ENCODE measurements around the gene DOCK7. TPM values are rescaled to one million over a fixed set of nuclear protein-coding genes. Genes with fewer than 3 reads are reported as not detected.
"Not testable (repeated sequence)": the region's sequence is repeated elsewhere in the genome, so short reads cannot be mapped to it uniquely, and the experiment has no call there.

DOCK7 gene
- total RNA-seq, 6 experiments from 2014 or later = 93.3 to 115 (median 105) TPM

GRCh38 chr1:62529227-62529626, 159.0 kb downstream of the DOCK7 start:
- no peak for DNase-seq
- H3K4me3 Mint-ChIP-seq = no peak overlapping the region
- H3K27ac Mint-ChIP-seq = no peak overlapping the region
- H3K9me3 Mint-ChIP-seq = no peaks in the 10 kb centered on the region
- peaks cover 6% of the 10 kb centered on the region; the same call in 1 of the 2 replicates for H3K36me3 Mint-ChIP-seq (ENCODE audit: low read depth)
- TF ChIP-seq CTCF (IDR thresholded peaks at IDR 0.05) = no peak
- H3K27me3 Mint-ChIP-seq (ENCODE audit: insufficient read depth) = no peaks in the 10 kb centered on the region; the same call in 1 of the 2 replicates
- no peaks in the 10 kb centered on the region for H3K4me1 Mint-ChIP-seq (ENCODE audit: low read depth)

- DNase-seq = no peak
- TF ChIP-seq CTCF (IDR thresholded peaks at IDR 0.05) = no peak
- H3K27ac Mint-ChIP-seq = no peak overlapping the region
- H3K36me3 Mint-ChIP-seq (ENCODE audit: low read depth) = peaks cover 6% of the 10 kb centered on the region; the same call in 1 of the 2 replicates
- no peaks in the 10 kb centered on the region for H3K4me1 Mint-ChIP-seq (ENCODE audit: low read depth)
- no peaks in the 10 kb centered on the region for H3K9me3 Mint-ChIP-seq
- H3K27me3 Mint-ChIP-seq (ENCODE audit: insufficient read depth) = no peaks in the 10 kb centered on the region; the same call in 1 of the 2 replicates
- no peak overlapping the region for H3K4me3 Mint-ChIP-seq
These were observed 160.2 kb downstream of the DOCK7 start for GRCh38 chr1:62528015-62528414.

- H3K27me3 Mint-ChIP-seq (ENCODE audit: insufficient read depth); H3K9me3 Mint-ChIP-seq; DNase-seq; H3K4me3 Mint-ChIP-seq; H3K27ac Mint-ChIP-seq; H3K4me1 Mint-ChIP-seq (ENCODE audit: low read depth); H3K36me3 Mint-ChIP-seq (ENCODE audit: low read depth): not testable (repeated sequence)
These were observed 160.8 kb downstream of the DOCK7 start for GRCh38 chr1:62527346-62527745.

GRCh38 chr1:62523860-62524259, 164.3 kb downstream of the DOCK7 start:
- Mint-ChIP-seq H3K36me3 (ENCODE audit: low read depth) (peaks cover 33% of the 10 kb centered on the region), H3K4me1 (ENCODE audit: low read depth) (no peaks in the 10 kb centered on the region), H3K27ac (no peak overlapping the region), H3K9me3 (peaks cover 4% of the 10 kb centered on the region), H3K4me3 (no peak overlapping the region), H3K27me3 (ENCODE audit: insufficient read depth) (no peaks in the 10 kb centered on the region)
- no peak for TF ChIP-seq CTCF (IDR thresholded peaks at IDR 0.05)
- DNase-seq = no peak

- no peak for TF ChIP-seq CTCF (IDR thresholded peaks at IDR 0.05)
- Mint-ChIP-seq H3K27me3 (ENCODE audit: insufficient read depth) (no peaks in the 10 kb centered on the region; the same call in 1 of the 2 replicates), H3K4me1 (ENCODE audit: low read depth) (no peaks in the 10 kb centered on the region), H3K4me3 (no peak overlapping the region), H3K36me3 (ENCODE audit: low read depth) (peaks cover 44% of the 10 kb centered on the region), H3K9me3 (peaks cover 4% of the 10 kb centered on the region), H3K27ac (no peak overlapping the region)
- DNase-seq = no peak
These were observed 171.6 kb downstream of the DOCK7 start for GRCh38 chr1:62516600-62516999.

GRCh38 chr1:62514746-62515423, 173.3 kb downstream of the DOCK7 start:
- DNase-seq = no peak

More at GRCh38 chr1:62514746-62515423, 173.3 kb downstream of the DOCK7 start:
- no peak overlapping the region for H3K4me3 Mint-ChIP-seq
- H3K9me3 Mint-ChIP-seq = no peaks in the 10 kb centered on the region; the same call in 1 of the 2 replicates
- no peak for TF ChIP-seq CTCF (IDR thresholded peaks at IDR 0.05)
- peaks cover 26% of the 10 kb centered on the region for H3K36me3 Mint-ChIP-seq (ENCODE audit: low read depth)
- H3K27me3 Mint-ChIP-seq (ENCODE audit: insufficient read depth) = no peaks in the 10 kb centered on the region; the same call in 1 of the 2 replicates
- H3K27ac Mint-ChIP-seq = no peak overlapping the region
- H3K4me1 Mint-ChIP-seq (ENCODE audit: low read depth) = no peaks in the 10 kb centered on the region

Data from HFFc6 (cell line).